Natural killer cell (primary cell): Measurements from ENCODE around the gene IPO9. TPM values are rescaled to one million over a fixed set of nuclear protein-coding genes. Genes with fewer than 3 reads are reported as not detected.

ENCODE experiments used
- ATAC-seq, 3 donors: fragments of 150-1000 bp in 2 of 3; fragments of 200-7000 bp in 1 of 3; cut with Tn5 transposase; 1 replicate in 1 of 3; 2 replicates in 2 of 3; pipeline ENCODE4 v1.10.0; 2021; ENCODE audit warnings: mild to moderate bottlenecking in 2 of 3, moderate library complexity in 2 of 3
- DNase-seq, 2 donors: peaks; one replicate each; pipeline versions ENCODE4 v3.0.0 to v3.0.0-alpha.2; 2013 to 2021; ENCODE audit warnings: mixed read lengths in 1 of 2
- H3K27ac ChIP-seq: one replicate; pipeline ENCODE4 v1.5.1; 2013; ENCODE audit warnings: mild to moderate bottlenecking, low read length
- H3K27me3 ChIP-seq: one replicate; pipeline ENCODE4 v1.6.1; 2013; ENCODE audit warnings: low read length; ENCODE audit not compliant: control insufficient read depth, insufficient read depth
- H3K36me3 ChIP-seq: one replicate; pipeline ENCODE4 v1.6.1; 2013; ENCODE audit warnings: low read length; ENCODE audit not compliant: control insufficient read depth, insufficient read depth
- H3K4me1 ChIP-seq: one replicate; pipeline ENCODE4 v1.6.1; 2013; ENCODE audit warnings: low read length; ENCODE audit not compliant: control insufficient read depth, insufficient read depth
- H3K4me3 ChIP-seq: one replicate; pipeline ENCODE4 v1.5.1; 2013; ENCODE audit warnings: low read length
- H3K9me3 ChIP-seq: one replicate; pipeline ENCODE4 v1.6.1; 2013; ENCODE audit warnings: low read length; ENCODE audit not compliant: control insufficient read depth, insufficient read depth
- H3K27ac Mint-ChIP-seq, 2 donors: one replicate each; pipeline ENCODE4 v1.8.0; 2022; ENCODE audit warnings: mild to moderate bottlenecking in 2 of 2, mixed read lengths in 2 of 2, moderate library complexity in 1 of 2
- H3K27me3 Mint-ChIP-seq, 2 donors: one replicate each; pipeline ENCODE4 v1.8.0; 2022; ENCODE audit warnings: low read depth in 2 of 2, mixed read lengths in 2 of 2
- H3K36me3 Mint-ChIP-seq: one replicate; pipeline ENCODE4 v1.8.0; 2022; ENCODE audit warnings: mixed read lengths
- H3K4me1 Mint-ChIP-seq, 2 donors: one replicate each; pipeline ENCODE4 v1.8.0; 2022; ENCODE audit warnings: mixed read lengths in 2 of 2
- H3K4me3 Mint-ChIP-seq: one replicate; pipeline ENCODE4 v1.8.0; 2022; ENCODE audit warnings: mild to moderate bottlenecking, moderate library complexity, mixed read lengths
- H3K9me3 Mint-ChIP-seq, 2 donors: one replicate each; pipeline ENCODE4 v1.8.0; 2022; ENCODE audit warnings: mixed read lengths in 2 of 2
- WGBS: methylation state at CpG from one replicate; pipeline ENCODE4 v1.1.7; 2013; ENCODE audit warnings: missing lambda C conversion rate; ENCODE audit not compliant: insufficient coverage; 5-methylcytosine and 5-hydroxymethylcytosine counted together
- intact Hi-C: fragments of 100-400 bp; cut with micrococcal nuclease; formaldehyde crosslinking; loops from one replicate; pipeline ENCODE4 v1.14.2; 2022
- total RNA-seq, 4 donors: library from RNA; stranded (reverse); fragments of 120-200 nt in 1 of 4; gene quantifications; one replicate each; pipeline versions ENCODE4 v1.2.3 to v1.2.4, GENCODE V29; 2013 to 2022
- TF ChIP-seq, protein P1 (sequence below): fragments of 200-600 bp; IDR thresholded peaks from one replicate; pipeline ENCODE4 v1.8.0; 2022; ENCODE audit warnings: antibody characterized with exemption

Gene IPO9
- total RNA-seq, 3 donors from 2014 or later (not counting 1 experiment from before 2014, with no cell fraction given) = 27.0 to 35.5 (median 34.6) TPM

DNA sequence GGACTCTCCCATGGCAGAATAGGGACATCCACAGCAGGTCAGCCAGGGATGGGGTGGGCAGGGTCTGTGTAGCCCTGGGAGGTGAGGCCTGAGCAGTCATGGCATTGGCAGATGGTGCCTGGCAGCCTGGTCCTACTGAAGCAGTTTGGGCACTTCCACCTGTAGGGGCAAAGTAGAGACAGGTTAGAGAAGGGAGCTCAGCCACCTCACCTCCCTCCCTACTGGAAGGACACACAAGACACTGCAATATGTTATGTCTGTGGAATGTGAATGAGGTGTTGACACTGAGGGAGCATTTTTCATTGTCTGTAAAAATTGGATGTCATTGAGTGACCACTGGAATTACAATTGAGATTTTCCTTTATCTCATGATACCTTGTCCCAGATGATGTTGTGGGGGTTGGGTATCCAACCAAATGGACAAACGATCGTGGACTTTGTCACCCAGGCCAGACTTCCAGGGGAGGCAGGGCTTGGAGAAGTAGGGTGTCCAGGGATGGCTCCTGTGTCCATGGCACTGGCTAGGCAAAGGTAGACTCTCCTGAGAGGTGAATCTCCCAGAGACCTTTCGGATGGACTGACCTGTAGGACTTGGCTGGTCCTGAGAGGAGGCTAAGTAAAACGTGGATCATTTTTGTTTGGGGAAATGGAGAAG, 69.4 kb downstream of the IPO9 start:
- intact Hi-C loops = no loop called here
- Mint-ChIP-seq H3K4me3 (no peak overlapping the region), H3K36me3 (no peaks in the 10 kb centered on the region), H3K9me3 (no peaks in the 10 kb centered on the region), H3K27ac (no peak overlapping the region), H3K4me1 (peaks cover 5 to 7% of the 10 kb centered on the region in 2 donors), H3K27me3 (peaks cover 0 to 9% of the 10 kb centered on the region in 2 donors)
- 74% methylated on average over 4 of the region's 4 CpGs for WGBS
- Histone ChIP-seq H3K27me3 (no peaks in the 10 kb centered on the region), H3K4me1 (peaks cover 5% of the 10 kb centered on the region), H3K9me3 (no peaks in the 10 kb centered on the region), H3K36me3 (no peaks in the 10 kb centered on the region), H3K4me3 (no peak overlapping the region), H3K27ac (no peak overlapping the region)
- ATAC-seq (no peak), DNase-seq (no peak)
- TF ChIP-seq, protein P1, sequence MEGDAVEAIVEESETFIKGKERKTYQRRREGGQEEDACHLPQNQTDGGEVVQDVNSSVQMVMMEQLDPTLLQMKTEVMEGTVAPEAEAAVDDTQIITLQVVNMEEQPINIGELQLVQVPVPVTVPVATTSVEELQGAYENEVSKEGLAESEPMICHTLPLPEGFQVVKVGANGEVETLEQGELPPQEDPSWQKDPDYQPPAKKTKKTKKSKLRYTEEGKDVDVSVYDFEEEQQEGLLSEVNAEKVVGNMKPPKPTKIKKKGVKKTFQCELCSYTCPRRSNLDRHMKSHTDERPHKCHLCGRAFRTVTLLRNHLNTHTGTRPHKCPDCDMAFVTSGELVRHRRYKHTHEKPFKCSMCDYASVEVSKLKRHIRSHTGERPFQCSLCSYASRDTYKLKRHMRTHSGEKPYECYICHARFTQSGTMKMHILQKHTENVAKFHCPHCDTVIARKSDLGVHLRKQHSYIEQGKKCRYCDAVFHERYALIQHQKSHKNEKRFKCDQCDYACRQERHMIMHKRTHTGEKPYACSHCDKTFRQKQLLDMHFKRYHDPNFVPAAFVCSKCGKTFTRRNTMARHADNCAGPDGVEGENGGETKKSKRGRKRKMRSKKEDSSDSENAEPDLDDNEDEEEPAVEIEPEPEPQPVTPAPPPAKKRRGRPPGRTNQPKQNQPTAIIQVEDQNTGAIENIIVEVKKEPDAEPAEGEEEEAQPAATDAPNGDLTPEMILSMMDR = no peak

DNA sequence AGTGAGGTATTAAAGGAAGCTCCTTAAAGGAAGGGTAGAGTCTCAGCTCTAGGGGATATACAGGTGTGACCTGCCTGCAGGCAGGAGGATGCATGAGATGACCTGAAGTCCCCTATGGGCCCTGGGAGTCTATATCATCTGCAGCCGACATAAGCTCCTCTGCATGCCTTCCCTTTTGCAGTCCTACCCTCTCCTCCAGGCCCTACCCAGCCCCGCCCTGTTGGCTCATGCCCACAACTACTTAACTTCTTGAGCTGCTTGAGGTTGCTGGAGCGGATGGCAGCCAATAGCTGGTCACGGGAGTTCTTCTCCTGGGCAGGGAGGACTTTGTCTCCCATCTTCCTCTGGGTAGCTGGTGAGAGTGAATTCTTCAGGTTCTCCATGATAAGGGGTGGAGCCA, 70.0 kb downstream of the IPO9 start:
- H3K27me3 Mint-ChIP-seq = peaks cover 0 to 6% of the 10 kb centered on the region in 2 donors

DNA sequence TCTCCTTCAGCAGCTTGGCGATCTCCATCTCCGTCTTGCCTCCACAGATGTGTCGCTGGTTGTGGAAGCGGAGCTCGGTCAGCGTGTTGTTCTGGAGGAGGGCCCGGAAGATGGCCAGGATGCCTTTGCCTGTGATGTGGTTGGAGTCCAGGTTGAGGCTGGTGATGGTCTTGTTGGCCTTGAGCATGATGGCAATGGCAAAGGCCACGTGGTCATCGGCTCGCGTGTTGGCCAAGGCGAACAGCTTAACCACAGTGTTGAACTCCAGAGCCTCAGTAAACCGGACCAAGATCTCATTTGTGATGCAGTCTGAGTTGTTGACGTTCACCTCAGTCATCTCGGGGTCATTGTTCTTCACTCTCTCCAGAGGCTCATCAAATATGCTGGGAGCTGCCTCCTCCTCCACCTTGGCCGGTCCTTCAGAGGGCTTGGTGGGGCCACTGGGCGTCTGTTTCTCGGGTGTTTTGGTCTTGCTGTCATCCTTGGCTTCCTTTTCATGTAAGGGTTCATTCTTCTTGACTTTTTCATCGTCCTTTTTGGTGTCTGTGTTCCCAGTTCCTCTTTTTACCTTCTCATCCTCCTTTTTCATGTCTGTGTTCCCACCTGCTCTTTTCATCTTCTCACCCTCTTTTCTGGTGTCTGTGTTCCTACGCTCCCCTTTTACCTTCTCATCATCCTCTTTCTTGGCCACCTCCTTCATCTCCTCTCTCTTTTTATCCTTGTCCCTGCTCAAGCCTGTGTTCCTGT, 70.9 kb downstream of the IPO9 start:
- intact Hi-C loops = no loop called here

More for the DNA sequence above, 70.0 kb downstream of the IPO9 start:
- Mint-ChIP-seq H3K9me3 (no peaks in the 10 kb centered on the region), H3K4me3 (no peak overlapping the region), H3K36me3 (no peaks in the 10 kb centered on the region), H3K27ac (no peak overlapping the region), H3K4me1 (peaks cover 5 to 7% of the 10 kb centered on the region in 2 donors)
- ATAC-seq (no peak), DNase-seq (no peak)
- WGBS = 84% methylated on average over 4 of the region's 4 CpGs
- H3K4me1 ChIP-seq = peaks cover 5% of the 10 kb centered on the region
- no peaks in the 10 kb centered on the region for H3K9me3 ChIP-seq
- TF ChIP-seq, protein P1 = no peak
- intact Hi-C loops = no loop called here
- H3K27ac ChIP-seq = no peak overlapping the region
- no peak overlapping the region for H3K4me3 ChIP-seq
- no peaks in the 10 kb centered on the region for H3K27me3 ChIP-seq
- no peaks in the 10 kb centered on the region for H3K36me3 ChIP-seq

More for the DNA sequence above, 70.9 kb downstream of the IPO9 start:
- no peaks in the 10 kb centered on the region for H3K36me3 ChIP-seq
- H3K27ac ChIP-seq = no peak overlapping the region
- Mint-ChIP-seq H3K9me3 (no peaks in the 10 kb centered on the region), H3K36me3 (no peaks in the 10 kb centered on the region), H3K27ac (no peak overlapping the region), H3K27me3 (peaks cover 0 to 6% of the 10 kb centered on the region in 2 donors), H3K4me3 (no peak overlapping the region), H3K4me1 (peaks cover 5 to 7% of the 10 kb centered on the region in 2 donors)
- no peaks in the 10 kb centered on the region for H3K9me3 ChIP-seq
- no peak for ATAC-seq
- H3K4me1 ChIP-seq = peaks cover 5% of the 10 kb centered on the region
- H3K4me3 ChIP-seq = no peak overlapping the region
- no peaks in the 10 kb centered on the region for H3K27me3 ChIP-seq
- TF ChIP-seq, protein P1 = no peak
- WGBS = 86% methylated on average over 20 of the region's 20 CpGs
- DNase-seq = no peak
